Sigmoid colon (tissue), 7 donors: ENCODE measurements around the gene RRBP1. TPM values are rescaled to one million over a fixed set of nuclear protein-coding genes. Genes with fewer than 3 reads are reported as not detected.

Experiments used
- DNase-seq: peaks from one replicate; pipeline ENCODE4 v3.0.0-alpha.2; 2019
- H3K27ac ChIP-seq, 4 donors: fragments of 200-600 bp; sonication (generic); one replicate each; pipeline ENCODE4 v1.5.1; 2016 to 2019; ENCODE audit warnings: mild to moderate bottlenecking in 1 of 4
- H3K27me3 ChIP-seq, 3 donors: fragments of 200-600 bp; sonication (generic); one replicate each; pipeline ENCODE4 v1.5.1; 2019; ENCODE audit warnings: mild to moderate bottlenecking in 1 of 3
- H3K36me3 ChIP-seq, 4 donors: fragments of 200-600 bp; sonication (generic); one replicate each; pipeline ENCODE4 v1.5.1; 2016 to 2019
- H3K4me1 ChIP-seq, 4 donors: fragments of 200-600 bp; sonication (generic); one replicate each; pipeline ENCODE4 v1.5.1; 2017 to 2019
- H3K4me3 ChIP-seq, 4 donors: fragments of 200-600 bp; sonication (generic); one replicate each; pipeline ENCODE4 v1.5.1; 2017 to 2019; ENCODE audit warnings: mild to moderate bottlenecking in 2 of 4, moderate library complexity in 1 of 4
- H3K9me3 ChIP-seq, 4 donors: fragments of 200-600 bp in 3 of 4; sonication (generic) in 3 of 4; one replicate each; pipeline versions ENCODE4 v1.5.1 to v1.6.1; 2013 to 2019
- CTCF ChIP-seq, 4 experiments: fragments of 450-650 bp in 3 of 4; fragments of 200-600 bp in 1 of 4; IDR thresholded peaks; one replicate each; pipeline ENCODE4 v1.5.1; 2016 to 2019; ENCODE audit warnings: antibody characterized with exemption in 4 of 4, mild to moderate bottlenecking in 3 of 4, moderate library complexity in 2 of 4
- EP300 ChIP-seq, 4 donors: sonication (generic); formaldehyde crosslinking; IDR thresholded peaks; one replicate each; pipeline ENCODE4 v1.6.1; 2017; ENCODE audit warnings: antibody characterized with exemption in 4 of 4
- POLR2A ChIP-seq, 2 donors: fragments of 450-650 bp; IDR thresholded peaks; one replicate each; pipeline ENCODE4 v1.6.1; 2016; ENCODE audit warnings: antibody characterized with exemption in 2 of 2, mild to moderate bottlenecking in 2 of 2, moderate library complexity in 2 of 2
- POLR2AphosphoS5 ChIP-seq, 4 donors: sonication (generic); formaldehyde crosslinking; IDR thresholded peaks; one replicate each; pipeline ENCODE4 v1.6.1; 2017; ENCODE audit warnings: antibody characterized with exemption in 4 of 4
- WGBS, 2 donors: extraction: QIAGEN DNeasy Blood & Tissue Kit; methylation state at CpG; one replicate each; pipeline ENCODE4 v1.1.7; 2013; 5-methylcytosine and 5-hydroxymethylcytosine counted together
- intact Hi-C: fragments of 100-400 bp; cut with DNase I; formaldehyde crosslinking; loops from one replicate; pipeline ENCODE4 v1.15.1; 2023
- polyA plus RNA-seq, 3 donors: library from polyadenylated mRNA; stranded (reverse); fragments of 200-250 nt; gene quantifications; one replicate each; pipeline ENCODE4 v1.2.3, GENCODE V29; 2013
- total RNA-seq, 4 donors: library from RNA; depleted of rRNA; stranded (reverse); fragments of >200 nt; gene quantifications; one replicate each; pipeline ENCODE4 v1.1.0, GENCODE V29; 2016
- donor health status: healthy with polysubstance abuse.
- donor health status: Bipolar disorder and iron deficiency.
- donor health status: healthy.

RRBP1 gene
- total and polyA plus RNA-seq, 7 donors = 24.6 to 245 (median 35.3) TPM

- DNase-seq = no peak
- Histone ChIP-seq H3K36me3 (no peaks in the 10 kb centered on the region), H3K27ac (no peak overlapping the region), H3K9me3 (no peaks in the 10 kb centered on the region), H3K27me3 (no peaks in the 10 kb centered on the region), H3K4me1 (no peaks in the 10 kb centered on the region), H3K4me3 (no peak overlapping the region)
- intact Hi-C loops = no loop called here
- 89 to 90% methylated on average over 4 of the region's 4 CpGs for WGBS, 2 donors
- TF ChIP-seq POLR2A (IDR thresholded peaks at IDR 0.05) = no peak
- no peak for TF ChIP-seq CTCF (IDR thresholded peaks at IDR 0.05)
- TF ChIP-seq EP300 (IDR thresholded peaks at IDR 0.05) = no peak
- no peak for TF ChIP-seq POLR2AphosphoS5 (IDR thresholded peaks at IDR 0.05)
Measured at GRCh38 chr20:17726902-17727301, 44.9 kb upstream of the RRBP1 start.

- no peak overlapping the region for H3K27ac ChIP-seq
- no peak overlapping the region for H3K4me3 ChIP-seq
- 89 to 92% methylated on average over 13 of the region's 13 CpGs for WGBS, 2 donors
- H3K27me3 ChIP-seq = no peaks in the 10 kb centered on the region
- no peaks in the 10 kb centered on the region for H3K36me3 ChIP-seq
- intact Hi-C loops = no loop called here
- no peak for DNase-seq
- no peaks in the 10 kb centered on the region for H3K4me1 ChIP-seq
- TF ChIP-seq POLR2AphosphoS5 (IDR thresholded peaks at IDR 0.05) (no peak), CTCF (IDR thresholded peaks at IDR 0.05) (no peak), POLR2A (IDR thresholded peaks at IDR 0.05) (no peak), EP300 (IDR thresholded peaks at IDR 0.05) (no peak)
- no peaks in the 10 kb centered on the region for H3K9me3 ChIP-seq
Measured at GRCh38 chr20:17725094-17725835, 43.2 kb upstream of the RRBP1 start.

GRCh38 chr20:17723301-17723691, 41.3 kb upstream of the RRBP1 start:
- 95 to 97% methylated on average over 5 of the region's 5 CpGs for WGBS, 2 donors
- Histone ChIP-seq H3K4me3 (no peak overlapping the region), H3K9me3 (no peaks in the 10 kb centered on the region), H3K27ac (no peak overlapping the region), H3K4me1 (no peaks in the 10 kb centered on the region), H3K27me3 (no peaks in the 10 kb centered on the region), H3K36me3 (no peaks in the 10 kb centered on the region)
- no peak for DNase-seq
- TF ChIP-seq POLR2AphosphoS5 (IDR thresholded peaks at IDR 0.05) (no peak), POLR2A (IDR thresholded peaks at IDR 0.05) (no peak), CTCF (IDR thresholded peaks at IDR 0.05) (no peak), EP300 (IDR thresholded peaks at IDR 0.05) (no peak)
- intact Hi-C loops = no loop called here

GRCh38 chr20:17722493-17723300, 40.7 kb upstream of the RRBP1 start:
- H3K27ac ChIP-seq = no peak overlapping the region
- no peaks in the 10 kb centered on the region for H3K4me1 ChIP-seq
- intact Hi-C loops = no loop called here
- no peak overlapping the region for H3K4me3 ChIP-seq
- WGBS, 2 donors = 88 to 89% methylated on average over 14 of the region's 14 CpGs
- TF ChIP-seq CTCF (IDR thresholded peaks at IDR 0.05) = no peak
- no peak for TF ChIP-seq POLR2A (IDR thresholded peaks at IDR 0.05)
- TF ChIP-seq POLR2AphosphoS5 (IDR thresholded peaks at IDR 0.05) = no peak
- TF ChIP-seq EP300 (IDR thresholded peaks at IDR 0.05) = no peak
- H3K27me3 ChIP-seq = no peaks in the 10 kb centered on the region
- H3K36me3 ChIP-seq = no peaks in the 10 kb centered on the region
- no peak for DNase-seq
- no peaks in the 10 kb centered on the region for H3K9me3 ChIP-seq
